GM12878 (cell line): ENCODE measurements around the gene PSENEN. TPM values are rescaled to one million over a fixed set of nuclear protein-coding genes. Genes with fewer than 3 reads are reported as not detected.

ENCODE experiments used
- ATAC-seq: fragments of 200-7000 bp; cut with Tn5 transposase; 3 replicates; pipeline ENCODE4 v1.9.1; 2020; ENCODE audit warnings: mild to moderate bottlenecking, moderate library complexity
- BruUV-seq: library from RNA; stranded (reverse); fragments of 400-500 nt; replicated peaks from 2 replicates; lab custom pipeline; 2021; lab: Mats Ljungman, UMichigan
- CTCF ChIA-PET: fragments of 300-600 bp; sonication (Branson Sonifier 250); formaldehyde crosslinking; extraction: SDS; loops from one replicate; lab custom pipeline; 2021; ENCODE audit warnings: inconsistent platforms; lab: Yijun Ruan, JAX
- POLR2A ChIA-PET: fragments of 350-600 bp; formaldehyde crosslinking; extraction: SDS; loops from one replicate; lab custom pipeline; 2021; ENCODE audit warnings: inconsistent platforms; lab: Charles Lee
- RAD21 ChIA-PET: fragments of 300-600 bp; sonication (Branson Sonifier 250); formaldehyde crosslinking; loops from one replicate; lab custom pipeline; 2023; ENCODE audit warnings: antibody characterized with exemption; ENCODE audit not compliant: unreplicated experiment; lab: Charles Lee
- SMC1A ChIA-PET: fragments of 300-600 bp; sonication (Branson Sonifier 250); formaldehyde crosslinking; loops from one replicate; lab custom pipeline; 2023; ENCODE audit not compliant: unreplicated experiment, uncharacterized antibody; lab: Charles Lee
- DNase-seq: peaks from one replicate; pipeline ENCODE4 v3.0.0-alpha.2; 2011; ENCODE audit warnings: low read depth, low spot score
- FAIRE-seq: peaks from 3 replicates; lab custom pipeline; 2011; peaks lifted over from hg19 to GRCh38; lab: Jason Lieb, UNC
- H2AFZ ChIP-seq: 2 replicates; pipeline ENCODE4 v1.6.0; 2011; ENCODE audit warnings: low read depth, low read length, control low read depth; ENCODE audit not compliant: control insufficient read depth
- H3K27ac ChIP-seq: 2 replicates; pipeline ENCODE4 v1.5.1; 2011; ENCODE audit warnings: control low read depth; ENCODE audit not compliant: control insufficient read depth, insufficient read depth
- H3K27me3 ChIP-seq, 2 experiments: replicated peaks in 1 of 2; 2 replicates each; pipeline versions ENCODE4 v1.6.0 to v1.6.1; 2011; ENCODE audit warnings: low read length in 1 of 2; ENCODE audit not compliant: control insufficient read depth in 2 of 2, insufficient read depth in 2 of 2
- H3K36me3 ChIP-seq, 2 experiments: 2 replicates each; pipeline ENCODE4 v1.5.1; 2011; ENCODE audit warnings: low read length in 1 of 2; ENCODE audit not compliant: control insufficient read depth in 2 of 2, insufficient read depth in 2 of 2
- H3K4me1 ChIP-seq: 2 replicates; pipeline ENCODE4 v1.6.1; 2011; ENCODE audit warnings: mild to moderate bottlenecking, low read length, moderate library complexity, mixed read lengths; ENCODE audit not compliant: control insufficient read depth, insufficient read depth
- H3K4me2 ChIP-seq: 2 replicates; pipeline ENCODE4 v1.6.0; 2011; ENCODE audit warnings: control low read depth; ENCODE audit not compliant: control insufficient read depth, insufficient read depth
- H3K4me3 ChIP-seq: fragments of 200-600 bp; sonication (generic); 2 replicates; pipeline ENCODE4 v1.5.1; 2016
- H3K79me2 ChIP-seq: 2 replicates; pipeline ENCODE4 v1.6.0; 2011; ENCODE audit warnings: low read length; ENCODE audit not compliant: control insufficient read depth, insufficient read depth
- H3K9ac ChIP-seq: 2 replicates; pipeline ENCODE4 v1.8.0; 2011; ENCODE audit warnings: low read length, control low read depth, mixed read lengths; ENCODE audit not compliant: control insufficient read depth, insufficient read depth
- H3K9me3 ChIP-seq: replicated peaks from 3 replicates; pipeline ENCODE4 v1.5.1; 2011; ENCODE audit warnings: mild to moderate bottlenecking, low read length; ENCODE audit not compliant: control insufficient read depth, insufficient read depth
- H4K20me1 ChIP-seq: 2 replicates; pipeline ENCODE4 v1.6.0; 2011; ENCODE audit not compliant: control insufficient read depth, insufficient read depth
- CTCF ChIP-seq, 3 experiments: IDR thresholded peaks in 2 of 3; conservative IDR thresholded peaks in 1 of 3; 2 replicates each; pipeline ENCODE4 v1.5.1; 2011; ENCODE audit warnings: low read depth in 3 of 3, low read length in 3 of 3, mild to moderate bottlenecking in 3 of 3, control low read depth in 2 of 3, moderate library complexity in 2 of 3, inconsistent platforms in 1 of 3, mixed read lengths in 1 of 3; ENCODE audit not compliant: control insufficient read depth in 2 of 3, insufficient read depth in 1 of 3; ENCODE audit errors: extremely low read depth in 1 of 3
- IRF4 ChIP-seq: IDR thresholded peaks from 2 replicates; pipeline ENCODE4 v1.6.1; 2011; ENCODE audit warnings: low read depth, low read length
- PAX8 ChIP-seq: fragments of 450-650 bp; IDR thresholded peaks from 2 replicates; pipeline ENCODE4 v1.6.1; 2017; ENCODE audit warnings: mild to moderate bottlenecking, moderate library complexity
- POLR2A ChIP-seq: IDR thresholded peaks from 2 replicates; pipeline ENCODE4 v1.6.1; 2011; ENCODE audit warnings: low read depth, mild to moderate bottlenecking, low read length
- RFX5 ChIP-seq: IDR thresholded peaks from 2 replicates; pipeline ENCODE4 v1.6.1; 2011; ENCODE audit warnings: low read depth, low read length, improper control_type of control experiment
- SPI1 ChIP-seq: IDR thresholded peaks from 2 replicates; pipeline ENCODE4 v1.6.1; 2011; ENCODE audit warnings: low read depth, mild to moderate bottlenecking, low read length, moderate library complexity, borderline replicate concordance; ENCODE audit not compliant: insufficient read depth
- TARDBP ChIP-seq: IDR thresholded peaks from 2 replicates; pipeline ENCODE4 v1.6.1; 2016; ENCODE audit warnings: borderline replicate concordance
- WGBS: methylation state at CpG from one replicate; pipeline ENCODE4 v1.1.6; 2016; ENCODE audit warnings: low lambda C conversion rate; ENCODE audit not compliant: insufficient replicate concordance, insufficient coverage; ENCODE audit errors: missing lambda C conversion rate; 5-methylcytosine and 5-hydroxymethylcytosine counted together
- in situ Hi-C: fragments of 300-500 bp; cut with MboI; formaldehyde crosslinking; loops from 9 replicates; pipeline ENCODE4 v1.14.3; 2018; ENCODE audit warnings: mixed read lengths
- intact Hi-C: fragments of 100-400 bp; cut with micrococcal nuclease; formaldehyde crosslinking; loops from one replicate; pipeline ENCODE4 v1.14.2; 2022; ENCODE audit not compliant: unreplicated experiment
- polyA plus RNA-seq, 11 experiments: library from polyadenylated mRNA; depleted of rRNA in 4 of 11; unstranded in 6 of 11; stranded (reverse) in 5 of 11; fragments of >200 nt; fragmentation: Nextera tagmentation in 4 of 11; fragmentation: Illumina TruSeq in 1 of 11; extraction: Ambion mirVana in 4 of 11; extraction: Trizol in 1 of 11; gene quantifications; 1 replicate in 1 of 11; 2 replicates in 10 of 11; pipeline versions ENCODE4 v1.2.1 to v1.2.3, GENCODE V29; 2011 to 2016; ENCODE audit warnings: inconsistent platforms in 2 of 11, missing spikeins in 2 of 11, low read depth in 1 of 11
- total RNA-seq, 4 experiments: library from RNA; depleted of rRNA in 3 of 4; stranded (reverse); fragments of >200 nt in 3 of 4; fragmentation: Illumina TruSeq in 1 of 4; extraction: Trizol in 1 of 4; gene quantifications; 2 replicates each; pipeline versions ENCODE4 v1.2.1 to v1.2.3, GENCODE V29; 2013 to 2021

Gene PSENEN
- total and polyA plus RNA-seq, 10 of the 15 experiments (the other 5 are each of a cell fraction or from before 2014, with no cell fraction given) = 14.4 to 178 (median 43.5) TPM

GRCh38 chr19:35722897-35723296, 22.6 kb upstream of the PSENEN start:
- RAD21 ChIA-PET = no interaction called here
- H3K79me2 ChIP-seq = peaks cover 19% of the 10 kb centered on the region
- no peak overlapping the region for H2AFZ ChIP-seq
- POLR2A ChIA-PET = no interaction called here
- FAIRE-seq = no peak
- H3K27ac ChIP-seq = no peak overlapping the region
- DNase-seq = no peak
- no peaks in the 10 kb centered on the region for H3K27me3 ChIP-seq
- no peaks in the 10 kb centered on the region; the same call in 1 of the 2 replicates for H4K20me1 ChIP-seq
- intact Hi-C loops (no loop called here), in situ Hi-C loops (no loop called here)
- CTCF ChIA-PET = no interaction called here
- 96% methylated on average over 16 of the region's 16 CpGs for WGBS
- TF ChIP-seq RFX5 (no peak), CTCF (IDR thresholded peaks at IDR 0.05 in 2 of 3, conservative IDR thresholded peaks at IDR 0.05 in 1 of 3; ENCODE audit: control insufficient read depth in 2 of 3, extremely low read depth in 1 of 3, insufficient read depth in 1 of 3, low read depth in 3 of 3, low read length in 3 of 3) (no peak), POLR2A (peak; percentile 13; the same call in 1 of the 2 replicates), SPI1 (no peak), PAX8 (no peak), IRF4 (no peak), TARDBP (no peak)
- H3K4me2 ChIP-seq = no peak overlapping the region
- SMC1A ChIA-PET = interaction anchor here (1.0 kb wide), 1 partner anchor 28 kb away, joined by 4 read pairs; no protein-coding TSS in a partner anchor
- H3K4me1 ChIP-seq = peaks cover 10% of the 10 kb centered on the region
- TSS peak; percentile 9 for BruUV-seq
- H3K4me3 ChIP-seq = no peak overlapping the region
- H3K36me3 ChIP-seq = peaks cover 27 to 37% of the 10 kb centered on the region in 2 experiments
- no peak for ATAC-seq
- no peak overlapping the region for H3K9ac ChIP-seq
- no peaks in the 10 kb centered on the region for H3K9me3 ChIP-seq
